GM19240 (cell line): ENCODE measurements around the gene PLA2G4A.
"Not testable (repeated sequence)": the region's sequence is repeated elsewhere in the genome, so short reads cannot be mapped to it uniquely, and the experiment has no call there.

Source experiments
- DNase-seq: peaks from one replicate; pipeline ENCODE4 v3.0.0; 2011; ENCODE audit warnings: low spot score; ENCODE audit not compliant: insufficient read length

PLA2G4A gene

DNA sequence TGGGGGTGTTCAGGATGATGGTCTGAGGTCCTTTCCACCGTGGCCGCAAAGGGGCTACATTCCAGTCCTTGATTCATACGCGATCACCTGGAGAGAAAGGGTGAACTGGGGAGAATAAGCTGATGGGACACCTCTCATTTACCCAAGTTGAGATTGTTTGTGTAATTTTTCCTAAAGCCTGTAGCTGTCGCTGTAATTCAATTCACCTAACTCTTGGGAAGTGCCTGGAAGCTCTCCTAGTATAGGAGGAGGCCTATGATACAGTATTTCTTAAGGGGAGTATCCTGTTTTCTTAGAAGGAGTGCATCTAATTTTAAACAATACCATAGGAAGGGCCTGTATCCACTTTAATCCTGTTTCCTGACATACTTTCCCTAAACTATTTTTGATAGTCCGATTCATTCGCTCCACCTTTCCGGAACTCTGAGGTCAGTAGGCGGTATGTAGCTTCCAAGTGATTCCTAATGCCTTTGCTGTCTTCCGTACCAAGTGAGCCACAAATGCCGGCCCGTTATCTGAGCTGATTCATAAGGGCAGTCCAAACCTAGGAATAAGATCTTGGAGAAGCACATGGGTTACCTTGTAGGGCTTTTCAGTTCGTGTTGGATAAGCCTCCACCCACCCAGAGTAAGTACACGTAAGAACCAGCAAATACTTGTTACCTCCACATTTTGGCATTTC, 88.5 kb downstream of the PLA2G4A start:
- DNase-seq: not testable (repeated sequence)

GRCh38 chr1:186921386-186921785, 92.6 kb downstream of the PLA2G4A start:
- DNase-seq: not testable (repeated sequence)

DNA sequence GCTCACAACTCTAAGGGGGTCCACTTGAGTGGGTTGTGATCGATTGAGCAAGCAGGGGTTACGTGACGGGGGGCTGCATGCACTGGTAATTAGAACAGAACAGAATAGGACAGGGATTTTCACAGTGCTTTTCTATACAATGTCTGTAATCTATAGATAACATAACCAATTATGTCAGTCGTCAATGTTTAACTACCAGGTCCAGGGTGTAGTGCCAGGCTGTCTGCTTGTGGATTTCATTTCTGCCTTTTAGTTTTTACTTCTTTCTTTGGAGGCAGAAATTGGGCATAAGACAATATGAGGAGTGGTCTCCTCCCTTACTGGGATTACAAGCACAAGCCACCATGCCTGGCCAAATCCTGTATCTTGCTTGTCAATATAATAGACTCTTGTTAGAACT, 94.1 kb downstream of the PLA2G4A start:
- not testable (repeated sequence) for DNase-seq

- DNase-seq: no peak
These were observed 94.7 kb downstream of the PLA2G4A start for GRCh38 chr1:186923486-186923885.

DNA sequence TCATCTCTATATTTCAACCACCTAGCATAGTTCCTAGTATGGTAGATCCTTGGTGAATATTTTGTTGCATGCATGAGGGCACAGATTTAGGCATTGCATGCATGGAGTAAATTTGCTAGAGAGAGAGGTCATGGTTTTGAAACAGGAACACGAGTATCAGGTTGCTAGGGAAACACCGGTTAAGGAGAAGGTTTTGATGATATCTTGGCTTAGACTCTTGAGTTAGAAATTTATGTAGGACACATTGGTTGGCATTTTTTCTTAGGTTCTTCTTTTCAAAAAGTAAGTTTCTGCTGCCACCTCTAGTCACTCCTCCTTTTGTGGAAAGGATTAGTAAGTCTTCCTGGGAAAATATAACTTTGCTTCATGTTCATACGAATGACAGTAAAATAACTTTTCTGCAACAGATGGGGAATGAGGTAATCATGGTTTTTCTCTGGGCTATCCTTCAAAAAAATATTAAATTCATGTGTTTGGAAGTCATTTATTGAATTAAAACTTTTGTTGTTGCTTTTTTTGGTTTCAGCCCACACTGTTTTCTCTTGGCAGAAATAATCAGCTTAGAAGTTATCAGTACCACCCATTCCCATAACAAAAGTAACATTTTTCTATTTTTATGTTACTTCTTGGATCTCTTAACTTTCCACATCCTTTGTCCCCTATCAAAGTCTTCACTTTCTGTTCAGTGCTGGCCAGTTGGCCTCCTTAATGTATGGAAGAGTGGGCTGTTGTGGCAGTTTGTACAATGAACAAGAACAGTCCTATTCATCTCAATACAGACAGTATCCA, 97.3 kb downstream of the PLA2G4A start:
- no peak for DNase-seq

- no peak for DNase-seq
These were observed 99.1 kb downstream of the PLA2G4A start for GRCh38 chr1:186927884-186928283.

DNA sequence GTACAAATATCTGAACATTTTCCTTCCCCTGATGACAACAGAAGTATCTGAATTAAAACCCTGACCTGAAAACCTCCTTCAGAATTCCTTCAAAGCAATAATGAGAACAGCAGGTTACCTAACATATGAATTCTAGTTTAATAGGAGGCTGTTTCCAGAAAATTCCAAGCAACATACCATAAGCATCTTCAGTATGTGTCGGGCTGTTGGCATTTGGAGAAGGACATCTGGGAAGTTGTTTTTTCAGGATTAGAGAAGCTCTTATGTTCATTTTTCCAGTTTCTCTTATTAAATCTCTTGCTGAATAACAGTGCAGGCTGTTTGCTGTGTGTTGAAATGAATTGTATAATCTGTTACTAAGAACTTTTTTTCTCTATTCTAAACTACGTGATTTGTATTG, 101.5 kb downstream of the PLA2G4A start:
- DNase-seq: no peak

GRCh38 chr1:186937016-186937670, 108.4 kb downstream of the PLA2G4A start:
- DNase-seq: no peak

DNA sequence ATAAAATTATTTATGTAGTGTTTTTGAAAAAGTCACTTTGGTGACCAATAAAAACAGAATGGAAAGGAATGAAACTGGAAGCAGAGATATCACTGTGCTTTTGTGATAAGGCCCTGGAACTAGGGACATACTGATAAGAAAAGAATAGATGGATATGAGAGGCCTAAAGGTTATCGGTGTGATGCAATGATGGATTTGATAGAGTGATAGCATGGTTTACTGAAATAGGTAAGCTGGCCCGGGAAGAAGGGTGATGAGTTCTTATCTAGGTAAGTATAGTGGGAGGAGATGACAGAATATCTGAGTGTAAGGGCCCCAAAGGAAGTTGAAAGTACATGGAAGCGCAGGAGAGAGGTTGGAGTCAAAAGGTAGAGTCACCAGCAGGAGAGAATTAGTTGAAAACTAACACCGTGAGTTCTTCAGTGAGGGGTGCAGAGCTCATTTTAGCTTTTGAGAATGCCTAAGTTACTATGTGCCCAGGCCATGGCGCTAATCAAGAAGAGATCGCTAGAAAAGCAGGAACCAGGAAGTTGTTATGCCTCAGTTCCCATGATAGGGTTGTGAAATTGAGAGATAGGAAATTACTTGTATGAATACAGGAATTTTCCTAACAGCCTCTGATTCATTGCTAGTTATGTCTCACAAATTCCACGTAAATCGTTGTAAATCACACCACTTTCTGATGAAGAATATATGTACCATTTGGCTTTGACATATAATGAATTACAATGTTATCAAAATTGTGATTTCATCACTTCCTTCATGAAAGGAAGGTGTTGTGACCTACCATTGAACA, 115.3 kb downstream of the PLA2G4A start:
- DNase-seq: no peak

GRCh38 chr1:186945146-186945545, 116.4 kb downstream of the PLA2G4A start:
- no peak for DNase-seq

DNA sequence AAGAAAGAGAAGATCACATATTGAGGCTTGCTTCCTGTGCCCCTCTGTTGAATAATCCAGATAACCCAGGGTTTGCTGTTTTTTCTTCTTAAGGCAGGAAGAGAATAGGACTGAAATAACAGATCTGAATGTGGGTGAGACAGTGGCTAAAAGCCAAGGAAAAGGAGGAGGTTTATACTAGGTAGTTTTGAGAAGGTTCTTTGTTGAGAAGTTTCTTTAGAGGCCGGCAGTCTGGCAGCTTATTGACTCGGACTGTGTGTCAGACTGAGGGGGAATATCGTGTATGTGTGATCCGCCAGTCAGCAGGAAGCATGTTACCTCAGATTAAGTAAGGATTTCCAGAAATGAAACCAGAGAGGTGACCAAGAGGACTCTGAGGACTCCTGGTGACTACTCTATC, 119.8 kb downstream of the PLA2G4A start:
- DNase-seq: no peak

DNA sequence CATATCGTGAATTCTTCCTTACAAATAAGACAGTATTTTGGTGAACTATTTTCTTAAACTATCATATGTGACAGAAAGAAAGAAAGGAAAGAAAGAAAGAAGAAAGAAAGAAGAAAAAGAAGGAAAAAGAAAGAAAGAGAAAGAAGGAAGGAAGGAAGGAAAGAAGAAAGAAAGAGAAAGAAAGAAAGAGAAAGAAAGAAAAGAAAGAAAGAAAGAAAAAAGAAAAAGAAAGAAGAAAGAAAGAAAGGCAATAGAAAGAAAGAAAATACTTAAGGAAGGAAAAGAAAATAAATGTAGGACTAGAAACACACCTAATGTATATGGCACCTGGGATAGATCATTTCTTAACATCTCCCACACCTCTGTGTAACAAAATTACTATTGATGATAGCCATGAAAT, 120.4 kb downstream of the PLA2G4A start:
- DNase-seq: no peak

- DNase-seq: no peak
These were observed 121.8 kb downstream of the PLA2G4A start for GRCh38 chr1:186950547-186950946.

DNA sequence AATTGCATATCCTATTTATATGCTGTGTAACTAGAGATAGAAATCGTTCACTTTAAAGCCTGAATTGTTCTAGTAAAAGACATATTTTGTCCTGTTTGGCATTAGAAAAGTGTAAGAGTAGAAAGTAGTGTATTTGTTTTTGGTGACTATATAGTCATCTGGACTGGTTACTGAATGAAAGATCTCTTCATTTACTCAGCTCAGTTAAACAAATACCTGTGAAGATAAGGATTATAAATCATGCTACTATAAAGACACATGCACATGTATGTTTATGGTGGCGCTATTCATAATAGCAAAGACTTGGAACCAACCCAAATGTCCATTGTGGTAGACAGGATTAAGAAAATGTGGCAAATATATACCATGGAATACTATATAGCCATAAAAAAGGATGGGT, 125.1 kb downstream of the PLA2G4A start:
- no peak for DNase-seq

GRCh38 chr1:186957314-186957713, 128.6 kb downstream of the PLA2G4A start:
- no peak for DNase-seq

- DNase-seq: no peak
These were observed 129.8 kb downstream of the PLA2G4A start for GRCh38 chr1:186958520-186958919.

- DNase-seq: no peak
These were observed 132.1 kb downstream of the PLA2G4A start for GRCh38 chr1:186960861-186961260.

GRCh38 chr1:186965847-186966246, 137.1 kb downstream of the PLA2G4A start:
- no peak for DNase-seq

- DNase-seq: no peak
These were observed 137.7 kb downstream of the PLA2G4A start for GRCh38 chr1:186966456-186966855.

DNA sequence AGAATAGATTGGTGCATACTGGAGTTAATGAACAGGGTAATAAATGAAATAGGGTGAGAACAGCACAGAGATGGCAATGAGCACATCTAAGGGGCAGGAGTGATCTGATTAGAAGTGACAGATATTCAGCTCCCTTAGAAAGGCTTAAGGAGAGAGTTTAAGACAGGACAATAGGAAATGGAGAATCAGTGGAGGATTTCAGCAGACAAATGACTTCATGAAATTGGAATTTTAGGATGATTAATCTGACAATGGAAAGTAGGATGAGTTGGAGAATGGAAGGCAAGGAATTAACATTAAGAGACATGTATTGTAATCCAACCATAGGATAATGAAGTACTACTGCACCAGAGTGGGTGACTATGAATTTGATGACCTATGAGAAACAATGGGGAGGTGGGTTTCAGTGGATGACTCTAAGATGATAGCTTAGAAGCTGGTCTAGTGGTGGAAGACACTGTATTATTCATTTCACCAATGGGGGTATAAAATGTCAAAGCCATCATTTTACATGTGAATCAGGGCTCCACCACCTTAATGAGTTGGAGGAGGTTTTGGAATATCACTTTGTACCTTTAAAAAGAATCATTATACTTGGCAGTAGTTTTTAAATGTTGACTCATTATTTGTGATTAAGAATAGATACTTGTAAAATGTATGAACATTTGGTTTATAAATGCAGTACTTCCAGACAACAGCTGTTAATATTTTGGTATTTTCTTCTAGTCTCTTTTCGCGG, 139.1 kb downstream of the PLA2G4A start:
- no peak for DNase-seq

- no peak for DNase-seq
These were observed 146.0 kb downstream of the PLA2G4A start for GRCh38 chr1:186974774-186975181.
